HepG2 (cell line): Measurements from ENCODE around the gene FGF2. TPM values are rescaled to one million over a fixed set of nuclear protein-coding genes. Genes with fewer than 3 reads are reported as not detected.

ENCODE experiments used
- ATAC-seq: fragments of 200-7000 bp; cut with Tn5 transposase; 3 replicates; pipeline ENCODE4 v1.9.1; 2020; ENCODE audit warnings: mild to moderate bottlenecking, moderate library complexity
- BruUV-seq: library from RNA; stranded (reverse); fragments of 400-500 nt; replicated peaks from 2 replicates; lab custom pipeline; 2021; lab: Mats Ljungman, UMichigan
- CTCF ChIA-PET: fragments of 300-600 bp; formaldehyde crosslinking; extraction: SDS; loops from one replicate; lab custom pipeline; 2021; ENCODE audit warnings: low total read pairs, inconsistent platforms, low intra/inter-chr PET ratio; lab: Yijun Ruan, JAX
- POLR2A ChIA-PET: fragments of 350-600 bp; sonication (Branson Sonifier 250); formaldehyde crosslinking; loops from one replicate; lab custom pipeline; 2020; ENCODE audit warnings: antibody characterized with exemption, inconsistent platforms; lab: Yijun Ruan, JAX
- DNase-seq: peaks from one replicate; pipeline ENCODE4 v3.0.0-alpha.2; 2015; ENCODE audit warnings: low spot score
- FAIRE-seq: peaks from 3 replicates; lab custom pipeline; 2011; peaks lifted over from hg19 to GRCh38; lab: Jason Lieb, UNC
- H2AFZ ChIP-seq: one replicate; pipeline ENCODE4 v1.6.1; 2011; ENCODE audit warnings: low read length, inconsistent platforms
- H3K27ac ChIP-seq: fragments of 300-600 bp; 3 replicates; pipeline ENCODE4 v1.8.0; 2011; ENCODE audit warnings: mixed run types, mild to moderate bottlenecking, mixed read lengths, low read length, inconsistent platforms; ENCODE audit not compliant: insufficient read depth; ENCODE audit errors: extremely low read length
- H3K27me3 ChIP-seq, 2 experiments: fragments of 200-600 bp in 1 of 2; 2 replicates in 1 of 2; 3 replicates in 1 of 2; pipeline versions ENCODE4 v1.6.0 to v1.8.0; 2011; ENCODE audit warnings: low read length in 2 of 2, mild to moderate bottlenecking in 2 of 2, moderate library complexity in 2 of 2, inconsistent platforms in 1 of 2; ENCODE audit not compliant: insufficient read depth in 2 of 2, control insufficient read depth in 1 of 2
- H3K36me3 ChIP-seq, 2 experiments: fragments of 200-600 bp in 1 of 2; replicated peaks in 1 of 2; 2 replicates in 1 of 2; 3 replicates in 1 of 2; pipeline versions ENCODE4 v1.5.1 to v1.8.0; 2011; ENCODE audit warnings: low read length in 2 of 2, inconsistent platforms in 1 of 2; ENCODE audit not compliant: insufficient read depth in 2 of 2, control insufficient read depth in 1 of 2
- H3K4me1 ChIP-seq: 2 replicates; pipeline ENCODE4 v1.5.1; 2012; ENCODE audit warnings: low read length, inconsistent platforms; ENCODE audit not compliant: insufficient read depth
- H3K4me2 ChIP-seq: 2 replicates; pipeline ENCODE4 v1.6.0; 2011; ENCODE audit warnings: low read depth, low read length, inconsistent platforms
- H3K4me3 ChIP-seq, 3 experiments: fragments of 200-600 bp in 1 of 3; sonication (generic), shearing (Covaris generic) in 1 of 3; replicated peaks in 1 of 3; 2 replicates each; pipeline ENCODE4 v1.5.1; 2011 to 2016; ENCODE audit warnings: low read length in 3 of 3, inconsistent platforms in 2 of 3, low read depth in 2 of 3, mild to moderate bottlenecking in 2 of 3, control low read depth in 1 of 3, mixed read lengths in 1 of 3; ENCODE audit not compliant: insufficient read depth in 1 of 3
- H3K79me2 ChIP-seq: one replicate; pipeline ENCODE4 v1.6.1; 2011; ENCODE audit warnings: low read length, inconsistent platforms; ENCODE audit not compliant: insufficient read depth
- H3K9ac ChIP-seq: 2 replicates; pipeline ENCODE4 v1.6.0; 2011; ENCODE audit warnings: mild to moderate bottlenecking, low read depth, low read length, inconsistent platforms; ENCODE audit not compliant: insufficient read depth
- H3K9me3 ChIP-seq: 2 replicates; pipeline ENCODE4 v1.5.1; 2012; ENCODE audit warnings: mild to moderate bottlenecking, low read length
- H4K20me1 ChIP-seq: 2 replicates; pipeline ENCODE4 v1.6.0; 2011; ENCODE audit warnings: inconsistent platforms, mild to moderate bottlenecking, low read length, moderate library complexity; ENCODE audit not compliant: insufficient read depth
- ARID3A ChIP-seq: IDR thresholded peaks from 2 replicates; pipeline ENCODE4 v1.6.1; 2012; ENCODE audit warnings: low read depth, low read length, improper control_type of control experiment
- CTCF ChIP-seq: sonication (generic); formaldehyde crosslinking; IDR thresholded peaks from 2 replicates; pipeline ENCODE4 v1.5.0; 2020; ENCODE audit warnings: mild to moderate bottlenecking, missing genetic modification reagents, moderate library complexity
- STAG1 ChIP-seq: sonication (generic); formaldehyde crosslinking; IDR thresholded peaks from 2 replicates; pipeline ENCODE4 v1.4.0; 2020; ENCODE audit warnings: missing genetic modification reagents
- ZNF274 ChIP-seq: sonication (generic); formaldehyde crosslinking; IDR thresholded peaks from 2 replicates; pipeline ENCODE4 v1.5.1; 2020; ENCODE audit warnings: mild to moderate bottlenecking, missing genetic modification reagents
- ZNF33B ChIP-seq: sonication (generic); formaldehyde crosslinking; IDR thresholded peaks from 2 replicates; pipeline ENCODE4 v1.5.1; 2020; ENCODE audit warnings: mild to moderate bottlenecking, missing genetic modification reagents
- ZNF567 ChIP-seq: sonication (generic); formaldehyde crosslinking; IDR thresholded peaks from 2 replicates; pipeline ENCODE4 v1.8.1; 2023; ENCODE audit warnings: mild to moderate bottlenecking, missing genetic modification reagents, borderline replicate concordance
- in situ Hi-C: cut with HindIII; loops from 2 replicates; pipeline ENCODE4 v1.10.0; 2017; ENCODE audit warnings: low pct_unique_long_range_greater_than_20kb; ENCODE audit not compliant: extremely low pct_ligation_motif_present
- intact Hi-C: fragments of 100-400 bp; cut with micrococcal nuclease; formaldehyde crosslinking; loops from one replicate; pipeline ENCODE4 v1.10.0; 2022; ENCODE audit not compliant: unreplicated experiment
- polyA plus RNA-seq, 8 experiments: library from polyadenylated mRNA; depleted of rRNA in 3 of 8; stranded (reverse) in 7 of 8; unstranded in 1 of 8; fragments of >200 nt; fragmentation: Illumina TruSeq in 4 of 8; extraction: Trizol in 4 of 8; gene quantifications; 2 replicates each; pipeline versions ENCODE4 v1.2.1 to v1.2.3, GENCODE V29; 2011 to 2016; ENCODE audit warnings: low read depth in 4 of 8, missing spikeins in 1 of 8, mixed read lengths in 1 of 8; ENCODE audit not compliant: insufficient read depth in 1 of 8
- total RNA-seq, 5 experiments: library from RNA; depleted of rRNA; stranded (reverse); fragments of >200 nt; fragmentation: Illumina TruSeq; extraction: Trizol; gene quantifications; 2 replicates each; pipeline ENCODE4 v1.2.3, GENCODE V29; 2016; ENCODE audit warnings: low read depth in 1 of 5

FGF2 gene
- total and polyA plus RNA-seq, 2 of the 13 experiments (the other 11 are each of a cell fraction or from before 2014, with no cell fraction given) = 0.01 to 0.02 TPM

- POLR2A ChIA-PET = interaction anchor here (0.6 to 1.2 kb wide), 2 partner anchors 8 to 10 kb away, joined by 3 read pairs; partner anchors contain the start of gene NUDT6
- no TSS peak for BruUV-seq
- in situ Hi-C loops (no loop called here), intact Hi-C loops (no loop called here)
- peaks cover 12% of the 10 kb centered on the region for H3K79me2 ChIP-seq
- no peaks in the 10 kb centered on the region for H4K20me1 ChIP-seq
- H3K27me3 ChIP-seq = no peaks in the 10 kb centered on the region
- TF ChIP-seq ARID3A (peak; percentile 59; the same call in 1 of the 2 replicates), CTCF (CRISPR knock-in tag) (0 out of 2 replicates have a peak, but pooled peaks have one; percentile 4), ZNF33B (CRISPR knock-in tag) (no peak), ZNF274 (CRISPR knock-in tag) (no peak), STAG1 (CRISPR knock-in tag) (peak; percentile 27; the same call in 1 of the 2 replicates), ZNF567 (CRISPR knock-in tag) (no peak)
- H3K9ac ChIP-seq = no peak overlapping the region
- CTCF ChIA-PET = interaction anchor here (1.3 kb wide), 1 partner anchor 328 kb away, joined by 4 read pairs; no protein-coding TSS in a partner anchor
- no peak overlapping the region for H3K27ac ChIP-seq
- H3K4me2 ChIP-seq = no peak overlapping the region
- DNase-seq (no peak), FAIRE-seq (no peak), ATAC-seq (no peak)
- no peaks in the 10 kb centered on the region for H3K9me3 ChIP-seq
- peaks cover 4 to 50% of the 10 kb centered on the region in 2 experiments; a peak in 4 of 5 replicates for H3K36me3 ChIP-seq
- H3K4me3 ChIP-seq = no peak overlapping the region
- peaks cover 11% of the 10 kb centered on the region for H3K4me1 ChIP-seq
- no peak overlapping the region for H2AFZ ChIP-seq
These were observed 104.2 kb downstream of the FGF2 start for GRCh38 chr4:122930862-122931261.
